ENCODE results near the gene PTPN1. TPM values are rescaled to one million over a fixed set of nuclear protein-coding genes. Genes with fewer than 3 reads are reported as not detected.

PTPN1 gene
- total RNA-seq, 2 experiments from 2014 or later: 17.1 to 25.1 TPM

DNA sequence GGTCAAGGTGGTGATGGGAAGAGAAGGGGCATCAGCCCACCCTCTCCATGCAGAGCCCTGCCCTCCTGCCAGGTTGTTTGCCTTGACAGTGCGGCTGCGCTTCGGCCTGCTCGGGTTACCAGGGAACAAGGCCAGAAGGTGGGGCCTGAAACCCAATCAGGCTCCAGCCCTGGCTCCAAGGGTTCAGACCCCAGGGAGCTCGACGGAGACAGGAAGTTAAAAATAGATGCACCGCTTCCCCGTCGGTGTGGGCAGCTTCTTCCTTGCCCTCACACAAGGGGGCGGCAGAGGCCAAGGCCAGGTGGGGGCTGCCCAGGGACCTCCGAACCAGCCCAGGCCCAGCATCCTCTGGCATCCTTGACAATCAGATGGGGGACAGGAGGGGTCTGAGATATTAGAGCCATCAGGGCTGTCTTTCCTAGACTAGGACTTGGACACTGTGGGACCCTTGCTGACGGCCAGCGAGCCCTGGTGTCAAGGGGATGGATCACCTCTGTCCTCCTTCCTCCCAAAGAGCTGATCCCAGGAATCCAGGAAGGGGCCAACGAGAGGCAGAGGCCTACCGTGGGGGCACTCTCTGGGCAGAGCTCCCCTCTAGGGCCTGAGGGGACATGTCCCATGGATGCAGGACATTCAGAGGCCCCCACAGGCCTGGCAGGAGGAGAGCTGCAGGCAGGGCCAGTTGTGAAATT, 115.9 kb downstream of the PTPN1 start:
- POLR2A ChIA-PET: interaction anchor here (0.7 to 1.3 kb wide), 3 partner anchors 9 to 1853 kb away, joined by 3 to 6 read pairs (median 3); no protein-coding TSS in a partner anchor
- BruUV-seq (replicated peaks): no TSS peak
- CTCF ChIA-PET (ENCODE audit: unreplicated experiment): interaction anchor here (0.7 to 1.9 kb wide), 2 partner anchors 10 to 124 kb away, joined by 3 to 6 read pairs; no protein-coding TSS in a partner anchor

DNA sequence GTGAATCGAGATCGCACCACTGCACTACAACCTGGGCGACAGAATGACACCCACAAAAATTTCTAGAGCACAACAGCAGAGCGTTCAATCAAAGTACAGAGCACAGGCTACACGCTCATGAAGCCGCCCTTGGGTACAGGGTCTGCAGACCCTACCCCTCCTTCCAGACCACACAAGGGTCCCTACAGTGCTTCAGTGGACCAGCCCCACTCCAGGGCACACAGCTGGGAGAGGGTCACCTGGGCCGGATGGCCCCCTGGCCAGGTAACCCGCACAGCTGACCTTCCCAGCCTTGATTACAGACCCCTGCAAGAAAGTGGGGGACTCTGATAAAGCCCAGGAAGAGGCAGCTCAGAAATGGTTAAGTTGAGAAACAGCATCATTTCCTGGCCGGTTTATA, 117.6 kb downstream of the PTPN1 start:
- Histone ChIP-seq H3K4me3 (ENCODE audit: low read depth, low read length, poor library complexity, severe bottlenecking) (no peak overlapping the region), H3K36me3 (ENCODE audit: insufficient read depth, low read length) (no peaks in the 10 kb centered on the region), H4K20me1 (ENCODE audit: insufficient read depth, low read length) (no peaks in the 10 kb centered on the region), H3K79me2 (ENCODE audit: insufficient read depth, low read depth, low read length) (no peaks in the 10 kb centered on the region), H3K4me1 (ENCODE audit: insufficient read depth, low read length, poor library complexity, severe bottlenecking) (peaks cover 36% of the 10 kb centered on the region), H2AFZ (ENCODE audit: low read length) (peak overlapping the region; percentile 51; the same call in 1 of the 2 replicates), H3K27ac (ENCODE audit: low read depth, low read length, poor library complexity, severe bottlenecking) (no peak overlapping the region), H3K4me2 (ENCODE audit: low read length) (peak overlapping the region; percentile 48), H3K9me3 (ENCODE audit: low read length) (no peaks in the 10 kb centered on the region), H3K9me2 (ENCODE audit: insufficient read depth, low read length) (no peaks in the 10 kb centered on the region)
- ChIA-PET CTCF (ENCODE audit: unreplicated experiment) (no interaction called here), POLR2A (no interaction called here)
- TF ChIP-seq EZH2phosphoT487 (IDR thresholded peaks at IDR 0.05; ENCODE audit: borderline replicate concordance, low read depth, low read length): no peak
- TF ChIP-seq, protein P1, sequence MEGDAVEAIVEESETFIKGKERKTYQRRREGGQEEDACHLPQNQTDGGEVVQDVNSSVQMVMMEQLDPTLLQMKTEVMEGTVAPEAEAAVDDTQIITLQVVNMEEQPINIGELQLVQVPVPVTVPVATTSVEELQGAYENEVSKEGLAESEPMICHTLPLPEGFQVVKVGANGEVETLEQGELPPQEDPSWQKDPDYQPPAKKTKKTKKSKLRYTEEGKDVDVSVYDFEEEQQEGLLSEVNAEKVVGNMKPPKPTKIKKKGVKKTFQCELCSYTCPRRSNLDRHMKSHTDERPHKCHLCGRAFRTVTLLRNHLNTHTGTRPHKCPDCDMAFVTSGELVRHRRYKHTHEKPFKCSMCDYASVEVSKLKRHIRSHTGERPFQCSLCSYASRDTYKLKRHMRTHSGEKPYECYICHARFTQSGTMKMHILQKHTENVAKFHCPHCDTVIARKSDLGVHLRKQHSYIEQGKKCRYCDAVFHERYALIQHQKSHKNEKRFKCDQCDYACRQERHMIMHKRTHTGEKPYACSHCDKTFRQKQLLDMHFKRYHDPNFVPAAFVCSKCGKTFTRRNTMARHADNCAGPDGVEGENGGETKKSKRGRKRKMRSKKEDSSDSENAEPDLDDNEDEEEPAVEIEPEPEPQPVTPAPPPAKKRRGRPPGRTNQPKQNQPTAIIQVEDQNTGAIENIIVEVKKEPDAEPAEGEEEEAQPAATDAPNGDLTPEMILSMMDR (conservative IDR thresholded peaks at IDR 0.05; ENCODE audit: low read length): no peak
- intact Hi-C loops (cut with micrococcal nuclease; ENCODE audit: unreplicated experiment): loop anchor here (5.0 kb wide), 1 partner anchor 120 kb away; no protein-coding TSS in a partner anchor
- DNase-seq (ENCODE audit: low spot score): no peak
- BruUV-seq (replicated peaks): no TSS peak

More for the DNA sequence above, 115.9 kb downstream of the PTPN1 start:
- no peaks in the 10 kb centered on the region for H3K36me3 ChIP-seq (ENCODE audit: insufficient read depth, low read length)
- no peak for TF ChIP-seq EZH2phosphoT487 (IDR thresholded peaks at IDR 0.05; ENCODE audit: borderline replicate concordance, low read depth, low read length)
- TF ChIP-seq, protein P1 (conservative IDR thresholded peaks at IDR 0.05; ENCODE audit: low read length): peak; percentile 76
- no peaks in the 10 kb centered on the region for H4K20me1 ChIP-seq (ENCODE audit: insufficient read depth, low read length)
- peak; percentile 61 for DNase-seq (ENCODE audit: low spot score)
- no peaks in the 10 kb centered on the region for H3K9me2 ChIP-seq (ENCODE audit: insufficient read depth, low read length)
- intact Hi-C loops (cut with micrococcal nuclease; ENCODE audit: unreplicated experiment): loop anchor here (5.0 kb wide), 1 partner anchor 121 kb away; no protein-coding TSS in a partner anchor
- H3K4me1 ChIP-seq (ENCODE audit: insufficient read depth, low read length, poor library complexity, severe bottlenecking): peaks cover 36% of the 10 kb centered on the region
- no peaks in the 10 kb centered on the region for H3K79me2 ChIP-seq (ENCODE audit: insufficient read depth, low read depth, low read length)
- 0 out of 2 replicates have a peak, but pooled peaks cover under 1% of the 10 kb centered on the region for H3K9me3 ChIP-seq (ENCODE audit: low read length)
- H3K4me2 ChIP-seq (ENCODE audit: low read length): no peak overlapping the region
- no peak overlapping the region for H3K27ac ChIP-seq (ENCODE audit: low read depth, low read length, poor library complexity, severe bottlenecking)
- H3K4me3 ChIP-seq (ENCODE audit: low read depth, low read length, poor library complexity, severe bottlenecking): no peak overlapping the region
- no peak overlapping the region for H2AFZ ChIP-seq (ENCODE audit: low read length)

DNA sequence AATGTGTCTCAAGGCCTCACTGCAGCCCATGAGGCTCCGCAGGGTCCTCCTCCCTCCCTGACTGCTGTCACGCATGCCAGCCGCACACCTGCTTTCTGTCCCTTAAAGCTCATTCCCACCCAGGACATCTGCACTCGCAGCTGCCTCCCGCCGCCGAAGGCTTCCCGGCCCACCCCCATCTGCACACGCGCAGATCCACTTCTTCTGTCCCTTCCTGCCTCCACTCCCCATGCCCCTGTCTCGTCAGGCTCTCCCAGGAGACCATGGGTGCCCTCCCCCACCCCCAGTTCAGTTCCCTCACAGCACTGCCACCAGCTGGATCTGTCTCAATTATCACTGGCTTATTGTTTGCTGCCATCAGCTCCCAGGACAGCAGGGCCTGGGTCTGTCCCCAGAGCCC, 118.1 kb downstream of the PTPN1 start:
- no TSS peak for BruUV-seq (replicated peaks)
- no peaks in the 10 kb centered on the region for H3K36me3 ChIP-seq (ENCODE audit: insufficient read depth, low read length)
- no peaks in the 10 kb centered on the region for H3K9me2 ChIP-seq (ENCODE audit: insufficient read depth, low read length)
- ChIA-PET CTCF (ENCODE audit: unreplicated experiment) (no interaction called here), POLR2A (no interaction called here)
- peak overlapping the region; percentile 48 for H3K4me2 ChIP-seq (ENCODE audit: low read length)
- intact Hi-C loops (cut with micrococcal nuclease; ENCODE audit: unreplicated experiment): loop anchor here (5.0 kb wide), 1 partner anchor 119 kb away; no protein-coding TSS in a partner anchor
- H4K20me1 ChIP-seq (ENCODE audit: insufficient read depth, low read length): no peaks in the 10 kb centered on the region
- H3K9me3 ChIP-seq (ENCODE audit: low read length): no peaks in the 10 kb centered on the region
- H2AFZ ChIP-seq (ENCODE audit: low read length): peak overlapping the region; percentile 51; the same call in 1 of the 2 replicates
- no peak for TF ChIP-seq EZH2phosphoT487 (IDR thresholded peaks at IDR 0.05; ENCODE audit: borderline replicate concordance, low read depth, low read length)
- TF ChIP-seq, protein P1 (conservative IDR thresholded peaks at IDR 0.05; ENCODE audit: low read length): no peak
- H3K27ac ChIP-seq (ENCODE audit: low read depth, low read length, poor library complexity, severe bottlenecking): no peak overlapping the region
- DNase-seq (ENCODE audit: low spot score): peak; percentile 53
- H3K79me2 ChIP-seq (ENCODE audit: insufficient read depth, low read depth, low read length): no peaks in the 10 kb centered on the region
- no peak overlapping the region for H3K4me3 ChIP-seq (ENCODE audit: low read depth, low read length, poor library complexity, severe bottlenecking)
- H3K4me1 ChIP-seq (ENCODE audit: insufficient read depth, low read length, poor library complexity, severe bottlenecking): peaks cover 36% of the 10 kb centered on the region
